ENCODE measurements around the gene MPND.
"Not testable (repeated sequence)": the region's sequence is repeated elsewhere in the genome, so short reads cannot be mapped to it uniquely, and the experiment has no call there.

Gene MPND

GRCh38 chr19:4320419-4320818 is 22.9 kb upstream of the MPND start:
- DNase-seq: no peak

DNA sequence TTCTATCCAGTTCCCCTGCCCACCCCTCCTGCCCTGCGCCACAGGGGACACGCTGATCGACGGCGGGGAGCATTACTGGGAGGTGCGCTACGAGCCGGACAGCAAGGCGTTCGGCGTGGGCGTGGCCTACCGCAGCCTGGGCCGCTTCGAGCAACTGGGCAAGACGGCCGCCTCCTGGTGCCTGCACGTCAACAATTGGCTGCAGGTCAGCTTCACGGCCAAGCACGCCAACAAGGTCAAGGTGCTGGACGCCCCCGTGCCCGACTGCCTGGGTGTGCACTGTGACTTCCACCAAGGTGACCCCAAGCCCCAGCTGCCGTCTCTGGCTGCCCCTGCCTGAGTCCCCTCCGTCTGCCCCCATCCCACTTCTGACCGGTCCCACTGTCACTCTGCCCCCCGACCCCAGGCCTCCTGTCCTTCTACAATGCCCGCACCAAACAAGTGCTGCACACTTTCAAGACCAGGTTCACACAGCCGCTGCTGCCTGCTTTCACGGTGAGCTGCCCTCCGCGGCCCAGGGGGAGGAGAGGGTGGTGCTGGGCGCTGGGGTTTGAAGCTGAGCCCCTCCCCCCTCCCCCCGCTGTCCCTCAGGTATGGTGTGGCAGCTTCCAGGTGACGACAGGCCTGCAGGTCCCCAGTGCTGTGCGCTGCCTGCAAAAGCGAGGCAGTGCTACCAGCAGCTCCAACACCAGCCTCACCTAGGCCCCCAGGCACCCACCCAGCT is 20.3 kb upstream of the MPND start:
- peak in 1 of 2 experiments; percentile 52 for DNase-seq

- no peak for DNase-seq
Measured at GRCh38 chr19:4323692-4324091, 19.7 kb upstream of the MPND start.

GRCh38 chr19:4324228-4324627 is 19.1 kb upstream of the MPND start:
- no peak for DNase-seq

DNA sequence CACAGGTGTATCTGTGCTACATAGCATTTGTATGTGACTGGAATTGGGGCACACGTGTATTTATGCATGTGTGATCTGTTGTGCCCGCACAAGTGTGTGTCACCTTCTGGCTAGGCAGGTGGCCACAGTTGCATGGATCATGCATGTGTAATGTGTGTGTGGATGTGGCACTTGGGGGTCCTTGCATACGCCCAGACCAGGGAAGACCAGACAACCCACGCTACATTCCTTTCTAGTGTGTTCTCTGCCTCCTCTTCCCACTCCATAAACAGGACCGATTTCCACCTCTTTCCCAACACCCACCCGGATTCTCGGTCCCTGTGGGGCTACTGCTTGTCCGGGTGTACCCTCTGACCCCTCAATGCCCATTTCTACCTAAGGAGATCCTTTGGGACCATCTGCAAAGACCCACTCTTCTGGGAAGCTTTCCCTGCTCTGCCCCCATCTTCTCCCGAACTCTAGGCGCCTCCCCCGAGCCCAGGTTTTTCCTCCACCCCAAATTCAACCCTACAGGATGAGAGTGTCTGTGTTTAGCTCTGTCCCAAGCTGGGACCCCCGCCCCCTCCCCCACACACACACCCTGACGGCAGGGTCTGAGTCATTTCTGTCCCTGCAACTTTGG is 17.0 kb upstream of the MPND start:
- DNase-seq: no peak

- DNase-seq: no peak
Measured at GRCh38 chr19:4326837-4327251, 16.5 kb upstream of the MPND start.

GRCh38 chr19:4327252-4327876 is 16.0 kb upstream of the MPND start:
- DNase-seq: no peak

DNA sequence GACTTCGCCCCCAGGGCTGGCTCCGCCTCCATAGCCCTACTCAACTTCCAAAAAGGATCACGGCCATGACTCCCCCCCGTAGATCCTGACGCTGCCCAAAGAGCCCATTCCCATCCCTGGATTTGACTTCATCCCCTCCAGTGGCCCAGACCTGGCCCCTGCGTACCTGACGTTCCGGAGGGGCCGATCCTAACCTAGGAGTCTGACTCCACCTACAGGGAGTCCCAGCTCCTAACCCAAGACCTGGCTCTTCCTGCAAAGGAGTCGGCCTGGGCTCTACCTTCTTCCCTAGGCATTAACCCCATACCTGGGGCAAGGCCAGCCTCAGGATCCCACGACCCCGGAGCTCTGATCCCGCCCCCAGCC is 15.5 kb upstream of the MPND start:
- no peak for DNase-seq

DNA sequence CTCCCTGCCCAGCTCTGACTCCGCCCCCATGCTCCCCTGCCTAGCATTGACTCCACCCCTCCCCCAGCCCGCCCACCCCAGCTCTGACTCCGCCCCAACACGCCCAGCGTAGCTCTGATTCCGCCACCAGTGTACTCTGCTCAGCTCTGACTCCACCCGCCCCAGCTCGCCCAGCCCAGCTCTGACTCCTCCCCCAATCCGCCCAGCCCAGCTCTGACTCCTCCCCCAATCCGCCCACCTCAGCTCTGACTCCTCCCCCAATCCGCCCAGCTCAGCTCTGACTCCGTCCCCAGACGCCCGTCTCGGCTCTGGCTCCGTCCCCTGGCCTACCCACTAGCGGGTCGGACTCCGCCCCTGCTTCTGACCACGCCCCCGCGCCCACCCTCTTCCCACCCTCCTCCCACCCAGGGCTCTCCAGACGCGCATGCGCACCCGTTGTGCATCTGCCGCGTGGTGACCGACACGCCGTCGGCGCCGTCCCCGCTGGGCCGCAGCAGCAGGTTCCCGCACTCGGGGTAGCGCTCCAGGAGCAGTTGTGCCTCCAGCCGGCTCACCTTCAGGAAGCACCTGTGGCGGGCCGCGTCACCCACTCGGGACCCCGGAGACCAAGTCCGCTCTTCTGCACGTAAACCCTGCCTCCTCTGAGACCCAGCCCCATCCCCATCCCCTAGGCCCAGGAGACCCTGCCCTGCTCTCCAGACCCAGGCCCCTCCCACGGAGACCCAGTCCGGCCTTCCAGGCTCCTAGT is 14.9 kb upstream of the MPND start:
- DNase-seq: no peak

GRCh38 chr19:4328991-4329681 is 14.2 kb upstream of the MPND start:
- not testable (repeated sequence) for DNase-seq

- no peak for DNase-seq
Measured at GRCh38 chr19:4329858-4330257, 13.5 kb upstream of the MPND start.

DNA sequence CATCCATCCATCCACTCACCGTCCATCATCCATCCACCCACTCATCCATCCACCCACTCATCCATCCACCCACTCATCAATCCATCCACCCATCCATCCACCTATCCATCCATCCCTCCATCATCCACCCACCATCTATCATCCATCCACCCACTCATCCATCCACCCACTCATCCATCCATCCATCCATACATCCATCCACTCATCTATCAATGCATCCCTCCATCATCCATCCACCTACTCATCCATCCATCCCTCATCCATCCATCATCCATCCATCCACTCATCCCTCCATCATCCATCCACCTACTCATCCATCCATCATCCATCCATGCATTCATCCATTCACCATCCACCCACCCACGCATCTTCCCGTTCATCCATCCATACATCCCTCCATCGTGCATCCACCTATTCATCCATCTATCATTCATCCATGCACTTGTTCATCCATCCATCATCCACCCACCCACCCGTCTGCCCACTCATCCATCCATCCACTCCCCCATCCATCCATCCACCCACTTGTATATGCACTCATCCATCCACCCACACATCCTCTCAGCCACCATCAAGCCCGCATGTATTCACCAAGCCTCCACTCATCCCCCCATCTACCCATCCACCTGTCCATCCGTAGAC is 8.3 kb upstream of the MPND start:
- no peak for DNase-seq

DNA sequence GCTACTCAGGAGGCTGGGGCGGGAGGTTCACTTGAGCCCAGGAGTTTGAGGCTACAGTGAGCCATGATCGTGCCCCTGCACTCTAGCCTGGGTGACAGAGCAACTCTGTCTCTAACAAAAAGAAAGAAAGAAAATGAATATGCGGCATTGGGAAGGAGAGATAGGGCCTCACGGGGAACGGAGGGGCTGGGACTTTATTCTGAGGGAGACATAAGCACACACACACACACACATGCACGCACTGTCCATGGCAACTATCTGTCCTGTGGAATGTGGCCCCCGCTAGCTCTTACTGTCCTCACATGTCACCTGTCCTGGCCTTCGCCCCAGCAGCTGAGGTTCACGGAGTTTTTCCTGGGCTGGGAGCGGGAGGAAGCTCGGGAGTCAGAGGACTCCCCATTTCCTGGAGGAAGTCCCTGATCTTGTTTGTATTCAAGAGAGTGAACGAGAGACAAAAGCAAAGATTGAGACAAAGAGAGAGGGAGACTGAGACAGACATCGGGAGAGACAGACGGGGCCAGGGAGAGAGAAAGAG is 5.4 kb upstream of the MPND start:
- DNase-seq: peak in 1 of 2 experiments; percentile 14

DNA sequence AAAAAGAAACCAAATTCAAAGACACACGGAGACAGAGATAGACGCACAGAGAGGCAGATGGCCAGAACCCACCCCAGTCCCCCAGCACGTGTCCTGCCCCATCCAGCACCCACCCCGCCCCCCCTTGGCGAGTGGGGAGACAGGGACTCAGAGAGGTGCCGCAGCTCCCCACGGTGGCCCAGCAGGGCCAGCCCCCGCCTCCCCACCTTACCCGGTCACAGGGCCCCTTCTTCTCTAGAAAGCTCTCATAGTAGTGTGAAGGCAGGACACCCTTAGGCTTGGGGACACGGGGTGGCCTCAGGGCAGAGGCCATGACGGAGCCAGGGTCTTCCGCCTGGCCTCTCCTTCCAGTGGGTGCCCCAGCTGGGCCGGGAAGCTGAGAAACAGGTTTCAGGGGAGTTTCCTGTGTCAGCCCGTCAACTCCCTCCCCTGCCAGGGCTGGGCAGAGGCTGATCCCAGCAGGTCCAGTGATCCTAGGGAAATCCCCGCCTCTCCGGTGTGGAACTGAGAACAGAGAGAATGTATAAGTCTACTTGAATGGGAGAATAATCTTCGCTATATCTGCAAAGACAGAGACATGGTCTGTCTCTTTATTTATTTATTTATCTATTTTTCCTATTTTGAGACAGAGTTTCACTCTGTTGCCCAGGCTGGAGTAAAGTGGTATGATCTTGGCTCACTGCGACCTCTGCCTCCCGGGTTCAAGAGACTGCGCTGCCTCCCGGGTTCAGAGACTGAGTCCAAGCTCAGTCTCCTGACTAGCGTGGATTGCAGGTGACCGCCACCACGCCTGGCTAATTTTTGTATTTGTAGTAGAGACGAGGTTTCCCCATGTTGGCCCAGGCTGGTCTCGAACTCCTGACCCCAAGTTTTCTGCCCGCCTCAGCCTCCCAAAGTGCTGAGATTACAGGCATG is 4.7 kb upstream of the MPND start, which contains the start of gene STAP2:
Gene STAP2 (minus strand): TSS at position 387 of the 915 bp plus-strand sequence. CDS start 74 bp downstream, at position 313.
- peak in 1 of 2 experiments; percentile 48 for DNase-seq

DNA sequence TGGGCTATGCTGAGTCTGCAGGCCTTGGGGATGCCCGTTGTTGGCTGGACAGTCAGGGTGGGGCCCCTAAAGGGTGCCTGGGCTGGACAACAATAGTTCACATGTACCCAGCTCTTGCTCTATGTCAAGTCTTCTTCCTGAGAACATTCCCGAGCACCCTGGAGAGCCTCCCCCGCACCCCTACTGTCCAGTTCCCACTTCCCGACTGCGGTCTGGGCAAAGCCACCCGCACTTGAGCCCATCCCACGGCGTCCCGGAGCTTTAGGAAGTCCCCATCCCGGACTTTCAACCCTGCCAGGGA is 1.1 kb upstream of the MPND start:
- DNase-seq: no peak

- peak; percentile 97 to 98 for DNase-seq
Measured at GRCh38 chr19:4342615-4343369, 570 bp upstream of the MPND start.

- no peak for DNase-seq
Measured at GRCh38 chr19:4345342-4346019, 2.1 kb downstream of the MPND start.

DNA sequence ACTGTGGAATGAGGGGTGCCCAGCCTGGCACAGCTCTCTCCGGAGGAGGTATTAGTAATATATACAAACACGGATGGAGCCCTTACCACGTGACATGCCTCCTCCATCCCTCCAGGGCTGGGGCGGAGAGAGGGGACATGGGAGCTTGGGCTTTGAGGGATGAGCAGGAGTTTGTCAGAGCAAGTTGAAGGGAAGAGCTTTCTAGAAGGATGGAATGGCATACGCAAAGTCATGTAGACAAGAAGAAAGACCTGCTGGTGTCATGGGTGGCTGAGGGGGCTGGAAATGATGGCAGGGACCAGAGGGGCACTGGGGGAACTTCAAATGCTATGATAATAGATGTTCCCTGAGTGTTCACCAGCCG is 2.6 kb downstream of the MPND start:
- DNase-seq: no peak

DNA sequence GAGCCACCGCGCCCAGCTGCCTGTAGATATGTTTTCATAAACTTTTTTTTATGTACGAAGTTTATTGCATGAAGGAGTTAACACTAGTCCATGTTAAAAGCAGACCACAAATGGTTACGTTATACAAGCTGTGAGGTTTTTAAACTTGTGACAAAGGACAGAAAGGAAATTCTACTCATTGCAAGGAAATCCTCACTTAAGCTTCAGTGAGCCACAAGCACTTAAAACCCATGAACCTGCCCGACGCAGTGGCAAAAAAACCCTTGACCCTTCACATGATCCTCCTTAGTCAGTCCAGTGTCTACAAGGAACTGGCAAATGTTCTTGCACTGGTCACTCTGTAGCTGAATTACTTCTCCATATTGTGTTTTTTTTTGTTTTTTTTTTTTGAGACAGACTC is 4.2 kb downstream of the MPND start:
- DNase-seq: no peak

GRCh38 chr19:4349225-4349624 is 5.9 kb downstream of the MPND start:
- DNase-seq: not testable (repeated sequence)
